ENCODE measurements around the gene TMEM50B.

DNA sequence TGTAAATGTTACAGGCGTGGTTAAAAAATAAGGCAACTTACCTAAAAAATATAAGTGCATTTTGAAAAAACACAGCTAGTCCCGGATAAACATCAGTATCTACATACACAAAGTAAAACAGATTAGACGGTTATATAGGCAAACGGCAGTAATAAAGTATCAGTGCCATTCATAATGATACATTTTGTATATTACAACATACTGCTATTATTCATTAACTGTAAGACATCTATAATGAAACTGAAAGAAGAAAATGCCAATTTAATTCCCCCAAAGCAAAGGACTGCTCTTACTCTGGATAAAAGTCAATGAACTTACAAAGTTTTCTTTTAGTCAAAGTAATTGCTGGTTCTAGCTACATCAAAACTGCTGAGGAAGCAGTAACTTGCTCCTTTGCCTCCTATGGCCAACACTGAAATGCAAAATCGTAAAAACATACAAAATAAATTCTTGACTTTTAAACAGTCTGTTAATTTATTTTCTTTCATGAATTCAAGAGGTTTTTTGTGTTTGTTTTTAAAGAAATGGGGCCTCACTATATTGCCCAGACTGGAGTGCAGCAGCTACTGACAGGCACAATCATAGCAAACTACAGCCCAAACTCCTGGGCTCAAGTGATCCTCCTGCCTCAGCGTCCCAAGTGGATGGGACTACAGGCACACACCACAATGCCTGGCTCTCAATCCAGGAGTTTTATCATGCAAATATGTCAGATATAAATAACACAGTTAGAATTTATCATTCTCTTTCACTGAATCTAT, 23.9 kb downstream of the TMEM50B start:
- TF ChIP-seq, protein P1, sequence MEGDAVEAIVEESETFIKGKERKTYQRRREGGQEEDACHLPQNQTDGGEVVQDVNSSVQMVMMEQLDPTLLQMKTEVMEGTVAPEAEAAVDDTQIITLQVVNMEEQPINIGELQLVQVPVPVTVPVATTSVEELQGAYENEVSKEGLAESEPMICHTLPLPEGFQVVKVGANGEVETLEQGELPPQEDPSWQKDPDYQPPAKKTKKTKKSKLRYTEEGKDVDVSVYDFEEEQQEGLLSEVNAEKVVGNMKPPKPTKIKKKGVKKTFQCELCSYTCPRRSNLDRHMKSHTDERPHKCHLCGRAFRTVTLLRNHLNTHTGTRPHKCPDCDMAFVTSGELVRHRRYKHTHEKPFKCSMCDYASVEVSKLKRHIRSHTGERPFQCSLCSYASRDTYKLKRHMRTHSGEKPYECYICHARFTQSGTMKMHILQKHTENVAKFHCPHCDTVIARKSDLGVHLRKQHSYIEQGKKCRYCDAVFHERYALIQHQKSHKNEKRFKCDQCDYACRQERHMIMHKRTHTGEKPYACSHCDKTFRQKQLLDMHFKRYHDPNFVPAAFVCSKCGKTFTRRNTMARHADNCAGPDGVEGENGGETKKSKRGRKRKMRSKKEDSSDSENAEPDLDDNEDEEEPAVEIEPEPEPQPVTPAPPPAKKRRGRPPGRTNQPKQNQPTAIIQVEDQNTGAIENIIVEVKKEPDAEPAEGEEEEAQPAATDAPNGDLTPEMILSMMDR (IDR thresholded peaks at IDR 0.05): no peak
- TF ChIP-seq POLR2A (IDR thresholded peaks at IDR 0.05): no peak
